ENCODE results near the gene FAM161B. TPM values are rescaled to one million over a fixed set of nuclear protein-coding genes. Genes with fewer than 3 reads are reported as not detected.

Gene FAM161B
- total and polyA plus RNA-seq, 2 of the 13 experiments (the other 11 are each of a cell fraction or from before 2014, with no cell fraction given), result 1.6 to 2.0 TPM

DNA sequence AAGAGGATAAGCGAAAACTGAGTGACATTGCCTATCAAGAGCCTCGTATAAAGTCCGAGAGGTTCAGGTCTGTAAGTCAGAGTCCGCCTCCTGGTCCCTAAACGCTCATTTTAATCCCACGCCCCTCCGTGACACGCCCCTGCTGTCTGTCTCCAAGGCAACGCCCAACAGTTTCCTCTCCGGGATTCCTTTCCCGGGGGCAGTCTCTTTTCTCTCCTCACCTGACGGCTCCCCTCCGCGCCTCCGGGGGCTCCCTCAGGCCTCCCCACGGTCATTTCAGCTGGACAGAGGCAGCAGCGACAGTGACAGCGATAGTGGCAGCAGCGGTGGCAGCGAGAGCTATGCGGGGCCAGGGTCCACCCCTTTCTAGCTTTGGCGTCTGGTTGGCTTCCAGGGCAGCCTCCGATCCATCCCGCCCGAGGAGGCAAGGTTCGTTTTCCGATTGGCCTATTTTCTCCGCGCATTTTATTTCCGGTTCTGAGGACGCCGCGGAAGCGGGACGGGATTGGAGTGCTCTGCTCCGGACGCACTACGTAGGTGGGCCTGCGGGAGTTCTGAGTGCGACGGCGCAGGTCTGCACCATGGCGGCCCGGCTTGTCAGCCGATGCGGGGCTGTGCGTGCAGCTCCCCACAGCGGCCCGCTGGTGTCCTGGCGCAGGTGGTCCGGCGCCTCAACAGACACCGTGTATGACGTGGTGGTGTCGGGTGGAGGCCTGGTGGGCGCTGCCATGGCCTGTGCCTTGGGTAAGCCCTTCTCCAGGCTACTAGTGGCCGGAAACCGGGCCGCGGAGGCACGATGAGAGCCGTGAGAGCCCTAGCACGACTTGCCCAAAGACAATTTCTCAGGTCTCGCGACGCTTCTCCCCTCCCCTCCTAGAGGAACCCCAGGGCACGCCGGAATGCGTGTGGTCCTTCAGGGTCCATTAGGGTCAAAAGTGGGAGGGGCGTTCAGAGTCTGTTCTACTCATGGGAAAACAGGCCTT is at the start of gene FAM161B, which contains the start of gene COQ6 (continued):
- TF ChIP-seq PATZ1 (CRISPR knock-in tag; IDR thresholded peaks at IDR 0.05) (peak; percentile 96), ZFP90 (CRISPR knock-in tag; IDR thresholded peaks at IDR 0.05; ENCODE audit: borderline replicate concordance) (no peak), NFRKB (IDR thresholded peaks at IDR 0.05) (no peak), SATB2 (CRISPR knock-in tag; IDR thresholded peaks at IDR 0.05) (no peak), ZNF10 (CRISPR knock-in tag; IDR thresholded peaks at IDR 0.05; ENCODE audit: borderline replicate concordance, low read depth) (no peak), ZNF407 (CRISPR knock-in tag; IDR thresholded peaks at IDR 0.05; ENCODE audit: not compliant biosample characterization) (no peak), ZNF33B (CRISPR knock-in tag; IDR thresholded peaks at IDR 0.05) (peak; percentile 74; the same call in 1 of the 2 replicates), KAT8 (CRISPR knock-in tag; IDR thresholded peaks at IDR 0.05) (peak; percentile 91), REXO4 (CRISPR knock-in tag; IDR thresholded peaks at IDR 0.05; ENCODE audit: borderline replicate concordance) (no peak), ZNF816 (CRISPR knock-in tag; IDR thresholded peaks at IDR 0.05; ENCODE audit: borderline replicate concordance) (peak; percentile 80; the same call in 1 of the 2 replicates), ZNF777 (CRISPR knock-in tag; IDR thresholded peaks at IDR 0.05) (no peak), ZNF776 (CRISPR knock-in tag; IDR thresholded peaks at IDR 0.05) (peak; percentile 83; the same call in 1 of the 2 replicates), ZNF530 (CRISPR knock-in tag; IDR thresholded peaks at IDR 0.05; ENCODE audit: low read depth) (no peak)
- TF ChIP-seq, protein P1, sequence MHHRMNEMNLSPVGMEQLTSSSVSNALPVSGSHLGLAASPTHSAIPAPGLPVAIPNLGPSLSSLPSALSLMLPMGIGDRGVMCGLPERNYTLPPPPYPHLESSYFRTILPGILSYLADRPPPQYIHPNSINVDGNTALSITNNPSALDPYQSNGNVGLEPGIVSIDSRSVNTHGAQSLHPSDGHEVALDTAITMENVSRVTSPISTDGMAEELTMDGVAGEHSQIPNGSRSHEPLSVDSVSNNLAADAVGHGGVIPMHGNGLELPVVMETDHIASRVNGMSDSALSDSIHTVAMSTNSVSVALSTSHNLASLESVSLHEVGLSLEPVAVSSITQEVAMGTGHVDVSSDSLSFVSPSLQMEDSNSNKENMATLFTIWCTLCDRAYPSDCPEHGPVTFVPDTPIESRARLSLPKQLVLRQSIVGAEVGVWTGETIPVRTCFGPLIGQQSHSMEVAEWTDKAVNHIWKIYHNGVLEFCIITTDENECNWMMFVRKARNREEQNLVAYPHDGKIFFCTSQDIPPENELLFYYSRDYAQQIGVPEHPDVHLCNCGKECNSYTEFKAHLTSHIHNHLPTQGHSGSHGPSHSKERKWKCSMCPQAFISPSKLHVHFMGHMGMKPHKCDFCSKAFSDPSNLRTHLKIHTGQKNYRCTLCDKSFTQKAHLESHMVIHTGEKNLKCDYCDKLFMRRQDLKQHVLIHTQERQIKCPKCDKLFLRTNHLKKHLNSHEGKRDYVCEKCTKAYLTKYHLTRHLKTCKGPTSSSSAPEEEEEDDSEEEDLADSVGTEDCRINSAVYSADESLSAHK (CRISPR knock-in tag; IDR thresholded peaks at IDR 0.05; ENCODE audit: borderline replicate concordance), result no peak
- TF ChIP-seq, protein P2, sequence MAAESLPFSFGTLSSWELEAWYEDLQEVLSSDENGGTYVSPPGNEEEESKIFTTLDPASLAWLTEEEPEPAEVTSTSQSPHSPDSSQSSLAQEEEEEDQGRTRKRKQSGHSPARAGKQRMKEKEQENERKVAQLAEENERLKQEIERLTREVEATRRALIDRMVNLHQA (CRISPR knock-in tag; IDR thresholded peaks at IDR 0.05), result no peak

Data from HepG2 (cell line).